Measurements from ENCODE around the gene CNNM1. TPM values are rescaled to one million over a fixed set of nuclear protein-coding genes. Genes with fewer than 3 reads are reported as not detected.

The CNNM1 gene
- total and polyA plus RNA-seq, 9 of the 15 experiments (the other 6 are each of a cell fraction or from before 2014, with no cell fraction given) = not detected

DNA sequence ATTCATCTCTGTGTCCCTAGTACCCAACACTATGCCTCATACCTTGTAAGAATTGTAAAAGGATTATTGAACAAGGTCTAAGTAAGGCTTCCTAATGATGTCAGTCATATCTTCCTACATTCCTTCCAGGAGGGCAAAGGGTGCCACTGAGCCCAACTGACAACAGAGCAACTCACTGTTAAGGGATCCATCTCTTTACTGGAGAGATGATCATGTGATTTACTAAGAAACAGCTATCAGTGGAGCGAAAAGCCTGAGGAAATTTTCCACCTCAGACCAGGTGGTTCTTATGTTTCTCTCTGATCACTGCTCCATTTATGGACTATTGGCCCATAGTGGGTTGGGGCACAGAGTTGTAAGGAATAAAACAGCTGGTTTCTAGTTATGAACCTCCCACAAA is 38.9 kb upstream of the CNNM1 start:
- ChIA-PET POLR2A (interaction anchor here (0.7 kb wide), 1 partner anchor 25 kb away, joined by 3 read pairs; no protein-coding TSS in a partner anchor), CTCF (ENCODE audit: low intra/inter-chr PET ratio) (no interaction called here)
- intact Hi-C loops (cut with micrococcal nuclease) (no loop called here), in situ Hi-C loops (cut with MboI) (no loop called here)
- ATAC-seq = no peak
- Histone ChIP-seq H4K20me1 (replicated peaks; ENCODE audit: control insufficient read depth, insufficient read depth, low read length) (no peaks in the 10 kb centered on the region), H3K4me3 (no peak overlapping the region), H3K9me3 (replicated peaks; ENCODE audit: control insufficient read depth, insufficient read depth, low read depth, low read length) (no peaks in the 10 kb centered on the region), H3K4me2 (ENCODE audit: insufficient read depth, low read length) (no peak overlapping the region), H3K27ac (ENCODE audit: extremely low read depth, low read depth, low read length) (no peak overlapping the region), H3K9me1 (ENCODE audit: control insufficient read depth, insufficient read depth, low read length) (no peaks in the 10 kb centered on the region), H3K9ac (ENCODE audit: insufficient read depth in 1 of 2, low read depth in 2 of 2, low read length in 2 of 2) (no peak overlapping the region), H3K79me2 (ENCODE audit: control insufficient read depth, insufficient read depth, low read length) (no peaks in the 10 kb centered on the region), H3K36me3 (ENCODE audit: control insufficient read depth, insufficient read depth, low read length) (no peaks in the 10 kb centered on the region), H3K4me1 (replicated peaks in 1 of 2; ENCODE audit: control insufficient read depth in 2 of 2, insufficient read depth in 2 of 2, low read length in 2 of 2) (no peaks in the 10 kb centered on the region), H3K27me3 (ENCODE audit: control insufficient read depth in 2 of 2, insufficient read depth in 2 of 2, low read length in 2 of 2) (no peaks in the 10 kb centered on the region), H2AFZ (ENCODE audit: low read depth, low read length) (no peak overlapping the region)
- TF ChIP-seq PHF8 (IDR thresholded peaks at IDR 0.05; ENCODE audit: borderline replicate concordance, low read length) (no peak), SAP30 (IDR thresholded peaks at IDR 0.05; ENCODE audit: borderline replicate concordance, insufficient read depth, low read depth, low read length, poor library complexity, severe bottlenecking) (no peak), KHSRP (IDR thresholded peaks at IDR 0.05) (no peak), EGR1 (conservative IDR thresholded peaks at IDR 0.05) (no peak), ZNF696 (CRISPR knock-in tag; conservative IDR thresholded peaks at IDR 0.05) (no peak), ZNF407 (IDR thresholded peaks at IDR 0.05; ENCODE audit: low read depth) (no peak), ZNF589 (CRISPR knock-in tag; IDR thresholded peaks at IDR 0.05; ENCODE audit: low read depth) (no peak)
- no TSS peak for BruUV-seq (replicated peaks)
- no peak for DNase-seq (ENCODE audit: extremely low read depth in 1 of 4, low spot score in 3 of 4)
- no peak for FAIRE-seq
- 0% methylated on average over 1 of the region's 1 CpG for WGBS (ENCODE audit: insufficient coverage, low coverage, missing lambda C conversion rate)
